Measurements from ENCODE around the gene RALGAPB.

RALGAPB gene

DNA sequence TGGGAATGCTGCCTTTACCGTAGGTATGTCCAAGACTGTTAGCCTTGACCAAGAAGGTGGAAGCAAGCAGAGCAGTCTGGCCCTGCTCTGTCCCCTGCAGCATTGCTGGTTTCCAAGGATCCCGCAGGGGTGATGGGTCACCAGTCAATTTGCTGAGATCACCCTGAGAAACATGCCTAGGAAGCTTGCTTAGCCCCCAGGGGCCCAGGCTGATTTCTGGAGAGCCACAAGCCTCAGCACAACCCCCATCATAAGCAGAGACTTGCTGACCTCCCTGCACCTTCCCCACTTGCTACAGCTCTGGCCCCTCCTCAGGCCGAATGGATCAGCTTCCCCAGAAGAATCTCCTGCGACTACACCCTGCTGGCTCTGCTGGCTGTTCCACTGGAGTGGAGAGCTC lies 150.4 kb downstream of the RALGAPB start:
- TF ChIP-seq, protein P1, sequence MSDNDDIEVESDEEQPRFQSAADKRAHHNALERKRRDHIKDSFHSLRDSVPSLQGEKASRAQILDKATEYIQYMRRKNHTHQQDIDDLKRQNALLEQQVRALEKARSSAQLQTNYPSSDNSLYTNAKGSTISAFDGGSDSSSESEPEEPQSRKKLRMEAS (IDR thresholded peaks at IDR 0.05; ENCODE audit: low read depth, low read length) = no peak
- TF ChIP-seq CTCF (IDR thresholded peaks at IDR 0.05; ENCODE audit: low read depth, low read length) = no peak
- no peak for TF ChIP-seq POLR2A (IDR thresholded peaks at IDR 0.05; ENCODE audit: extremely low read depth, insufficient read length)
- no peak for TF ChIP-seq MYC (IDR thresholded peaks at IDR 0.05; ENCODE audit: low read depth, low read length)
- H3K4me3 ChIP-seq (ENCODE audit: low read depth, low read length) = no peak overlapping the region
- no peak for DNase-seq (ENCODE audit: low read depth)

GRCh38 chr20:38624084-38624483 lies 151.4 kb downstream of the RALGAPB start:
- TF ChIP-seq MYC (IDR thresholded peaks at IDR 0.05; ENCODE audit: low read depth, low read length) = no peak
- no peak for TF ChIP-seq POLR2A (IDR thresholded peaks at IDR 0.05; ENCODE audit: extremely low read depth, insufficient read length)
- DNase-seq (ENCODE audit: low read depth) = no peak
- no peak overlapping the region for H3K4me3 ChIP-seq (ENCODE audit: low read depth, low read length)

DNA sequence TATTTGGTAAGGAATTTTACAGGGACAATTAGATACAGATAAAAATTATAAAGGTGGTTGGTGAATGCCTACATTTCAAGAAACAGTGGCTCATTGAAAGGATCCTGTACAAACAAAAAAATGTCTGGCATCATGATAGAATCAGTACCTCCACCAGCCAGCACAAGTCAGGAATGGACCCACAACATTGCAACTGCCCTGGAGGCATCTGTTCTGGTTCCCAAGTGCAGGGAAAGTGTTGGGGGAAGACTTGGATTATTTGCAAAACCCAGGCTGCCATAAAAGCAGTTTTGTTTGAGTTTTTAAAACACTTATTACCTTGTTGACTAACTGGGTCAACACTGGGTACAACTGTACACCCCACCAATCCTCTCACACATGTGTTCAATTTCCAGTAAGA lies 153.3 kb downstream of the RALGAPB start:
- TF ChIP-seq POLR2A (IDR thresholded peaks at IDR 0.05; ENCODE audit: extremely low read depth, insufficient read length) = no peak
- no peak for TF ChIP-seq CTCF (IDR thresholded peaks at IDR 0.05; ENCODE audit: low read depth, low read length)
- TF ChIP-seq, protein P1 (IDR thresholded peaks at IDR 0.05; ENCODE audit: low read depth, low read length) = no peak
- no peak for TF ChIP-seq MYC (IDR thresholded peaks at IDR 0.05; ENCODE audit: low read depth, low read length)
- no peak for DNase-seq (ENCODE audit: low read depth)

GRCh38 chr20:38626921-38627659 lies 154.4 kb downstream of the RALGAPB start:
- TF ChIP-seq CTCF (IDR thresholded peaks at IDR 0.05; ENCODE audit: low read depth, low read length) = no peak
- no peak for TF ChIP-seq POLR2A (IDR thresholded peaks at IDR 0.05; ENCODE audit: extremely low read depth, insufficient read length)
- TF ChIP-seq, protein P1 (IDR thresholded peaks at IDR 0.05; ENCODE audit: low read depth, low read length) = no peak
- no peak for TF ChIP-seq MYC (IDR thresholded peaks at IDR 0.05; ENCODE audit: low read depth, low read length)
- no peak overlapping the region for H3K4me3 ChIP-seq (ENCODE audit: low read depth, low read length)
- DNase-seq (ENCODE audit: low read depth) = no peak

More for the DNA sequence above, 153.3 kb downstream of the RALGAPB start:
- no peak overlapping the region for H3K4me3 ChIP-seq (ENCODE audit: low read depth, low read length)

All from NB4 (cell line).